ENCODE data around the gene ADRA1B.

The ADRA1B gene

DNA sequence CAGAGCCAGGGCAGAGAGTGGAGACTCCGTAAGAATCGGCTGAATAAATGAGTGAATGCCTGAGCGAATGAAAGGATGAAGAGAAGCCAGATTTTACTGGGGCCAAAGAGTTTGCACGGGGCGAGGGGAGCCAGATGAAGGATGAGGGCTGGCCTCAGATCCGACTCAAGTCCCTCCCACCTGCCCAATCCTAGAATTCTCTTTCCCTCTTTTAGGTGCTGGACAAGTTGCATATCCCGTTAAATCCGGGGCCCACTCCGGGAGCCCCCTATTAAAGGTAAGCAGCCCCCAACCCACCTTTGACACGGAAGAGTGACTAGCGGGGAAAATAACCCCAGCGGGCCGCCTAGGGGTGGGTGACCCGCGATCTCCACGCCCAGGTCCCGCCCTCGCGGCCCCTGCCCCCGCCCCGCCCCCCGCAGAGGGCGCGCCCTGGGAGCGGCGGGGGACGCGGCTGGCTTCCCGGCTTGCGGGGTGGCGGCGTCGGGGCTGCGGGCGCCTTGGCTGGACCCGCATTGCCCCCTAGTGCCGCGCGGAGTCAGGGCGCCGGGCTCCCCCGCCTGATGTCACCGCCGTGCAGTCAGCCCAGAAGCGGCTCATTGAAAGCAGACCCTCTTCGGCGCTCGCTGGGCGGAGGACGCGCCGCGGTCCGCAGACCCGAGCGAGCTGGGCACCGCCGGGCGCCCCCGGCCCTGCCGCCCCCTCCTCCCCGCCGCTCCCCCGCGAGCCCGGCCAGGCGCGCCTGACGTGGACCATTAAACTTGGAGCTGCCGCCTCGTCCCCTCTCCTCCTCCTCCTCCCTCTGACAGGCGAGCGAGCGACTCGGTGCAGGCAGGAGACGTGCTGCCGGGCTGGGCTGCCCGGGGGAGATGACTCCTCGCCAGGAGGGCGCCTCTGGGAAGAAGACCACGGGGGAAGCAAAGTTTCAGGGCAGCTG, at the start of gene ADRA1B:
TSS of gene ADRA1B (plus strand) at position 579 of the 937 bp plus-strand sequence. CDS start 424 bp downstream, outside the sequence.
- DNase-seq = peak; percentile 20

DNA sequence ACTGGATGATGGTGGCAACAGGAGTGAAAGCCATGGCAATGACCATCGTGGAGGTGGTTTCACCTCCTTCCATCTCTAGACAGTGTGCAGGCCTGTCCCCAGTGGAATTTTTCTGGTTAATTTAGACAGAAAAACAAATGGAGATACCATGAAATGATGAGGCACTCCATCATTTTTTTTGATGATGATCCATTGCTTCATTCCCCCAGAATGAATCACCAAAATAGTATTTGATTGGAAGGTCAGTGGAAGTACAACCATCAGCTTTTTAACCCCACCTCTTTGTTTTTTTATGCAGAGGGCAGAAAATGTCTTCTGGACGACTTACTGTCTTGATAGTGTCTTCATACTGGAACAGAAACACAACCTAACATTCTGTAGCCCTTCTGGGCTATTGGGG, 42.6 kb upstream of the ADRA1B start:
- DNase-seq = no peak

DNA sequence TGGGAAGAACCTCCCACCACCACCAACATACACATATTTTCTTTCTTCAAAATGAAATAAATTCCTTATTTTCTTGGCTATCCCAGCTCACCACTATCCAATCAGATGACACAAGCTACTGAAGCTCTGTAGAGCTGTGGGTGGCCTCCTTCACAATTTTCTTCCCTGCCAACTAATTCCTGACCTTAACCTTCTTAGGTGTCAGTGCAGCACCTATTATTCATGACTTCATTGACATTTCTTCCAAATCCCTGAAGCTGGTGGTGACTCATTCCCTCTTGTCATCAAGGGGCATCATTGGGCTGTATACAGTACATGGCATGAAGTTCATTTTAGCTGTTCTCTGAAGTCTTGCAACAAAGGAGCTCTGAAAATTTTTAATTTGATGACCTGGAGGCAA, 42.0 kb upstream of the ADRA1B start:
- no peak for DNase-seq

DNA sequence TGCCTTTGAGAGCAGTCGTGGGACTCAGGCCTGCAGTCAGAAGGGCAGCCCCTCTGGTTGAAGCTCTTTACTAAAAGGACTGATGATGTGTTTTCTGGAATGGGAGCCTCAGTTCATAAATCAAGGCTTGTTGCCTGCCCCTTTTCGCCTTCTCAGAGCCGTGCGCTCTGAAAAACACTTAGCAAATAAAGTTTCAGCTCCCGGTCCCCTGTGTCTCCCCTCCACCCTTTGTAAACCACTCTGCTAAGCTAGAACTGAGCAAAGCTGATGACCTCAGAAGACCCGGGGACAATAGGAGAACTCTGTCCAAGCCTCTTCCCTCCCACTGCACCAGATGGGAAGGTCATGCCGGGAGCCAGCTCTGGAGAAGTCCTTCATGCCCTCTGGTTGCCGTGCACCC, 39.3 kb upstream of the ADRA1B start:
- DNase-seq = no peak

DNA sequence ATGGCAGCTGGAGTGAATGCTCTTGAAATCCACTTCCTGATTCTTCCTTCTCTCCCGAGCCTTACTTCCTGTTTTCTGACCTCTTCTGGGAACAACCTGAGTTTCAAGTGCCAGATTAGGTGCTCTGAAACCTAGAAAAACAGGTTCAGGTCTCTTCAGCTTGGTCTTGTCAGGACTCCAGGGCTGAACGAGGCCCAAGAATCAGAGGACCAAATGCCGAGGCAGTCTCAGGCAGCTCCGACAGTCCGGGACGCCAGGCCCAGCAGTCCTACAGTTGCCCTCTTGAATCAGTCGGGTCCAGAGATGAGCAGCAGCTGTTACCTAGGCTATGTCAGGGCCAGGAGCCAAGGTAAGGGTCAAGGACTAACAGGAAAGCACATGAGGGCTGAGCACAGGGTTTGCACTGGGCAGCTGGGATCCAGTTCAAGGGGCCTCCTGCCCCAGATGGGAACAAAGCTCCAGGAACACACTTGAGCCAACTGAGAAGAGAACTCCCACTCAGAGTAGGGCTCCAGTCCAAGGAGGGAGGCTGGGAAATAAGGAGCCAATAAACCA, 38.3 kb upstream of the ADRA1B start:
- DNase-seq = no peak

DNA sequence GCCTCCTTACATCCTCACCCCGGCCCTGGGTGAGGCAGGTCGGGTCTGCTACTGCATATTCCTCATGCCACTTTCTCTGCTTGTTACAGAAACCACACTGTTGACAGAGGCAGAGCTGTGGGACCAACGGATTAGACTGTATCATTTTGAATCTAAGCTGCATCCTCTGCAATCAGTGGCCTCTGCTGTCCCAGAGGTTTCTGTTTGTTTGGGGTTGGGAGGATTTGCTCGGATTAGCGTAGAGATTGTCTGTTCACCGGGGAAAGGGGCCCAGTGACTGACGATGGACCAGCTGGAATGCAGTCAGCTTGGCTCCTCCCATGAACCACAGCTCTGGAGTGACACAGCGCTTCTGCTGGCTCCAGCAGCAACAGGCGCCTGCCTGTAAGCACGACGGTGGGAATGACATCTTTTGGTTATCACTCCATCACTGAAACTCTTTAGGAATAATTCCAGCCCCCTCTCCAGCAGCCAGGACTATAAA, 37.3 kb upstream of the ADRA1B start:
- DNase-seq = no peak

- no peak for DNase-seq
Observed at GRCh38 chr5:159880676-159881075, 35.6 kb upstream of the ADRA1B start.

DNA sequence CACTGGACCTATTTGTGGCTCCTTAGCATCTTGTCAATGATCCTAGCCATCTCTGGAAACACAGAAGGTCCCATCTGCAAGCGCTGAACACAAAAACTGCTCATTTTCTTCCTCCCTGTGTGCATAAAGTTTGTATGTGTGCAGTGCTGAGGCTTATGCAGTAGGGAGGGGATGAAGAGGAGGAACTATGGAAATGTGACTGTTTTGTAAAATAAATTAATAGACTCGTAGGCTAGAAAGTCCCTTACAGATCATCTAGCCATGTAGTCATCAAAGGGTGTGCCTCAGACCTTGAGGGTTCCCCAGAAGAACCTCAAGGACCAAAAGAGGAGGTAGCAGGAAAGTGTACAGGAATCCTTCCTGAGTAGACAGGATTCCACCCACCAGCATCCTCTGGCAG, 34.3 kb upstream of the ADRA1B start:
- DNase-seq = no peak

GRCh38 chr5:159883522-159883950, 32.7 kb upstream of the ADRA1B start:
- no peak for DNase-seq

DNA sequence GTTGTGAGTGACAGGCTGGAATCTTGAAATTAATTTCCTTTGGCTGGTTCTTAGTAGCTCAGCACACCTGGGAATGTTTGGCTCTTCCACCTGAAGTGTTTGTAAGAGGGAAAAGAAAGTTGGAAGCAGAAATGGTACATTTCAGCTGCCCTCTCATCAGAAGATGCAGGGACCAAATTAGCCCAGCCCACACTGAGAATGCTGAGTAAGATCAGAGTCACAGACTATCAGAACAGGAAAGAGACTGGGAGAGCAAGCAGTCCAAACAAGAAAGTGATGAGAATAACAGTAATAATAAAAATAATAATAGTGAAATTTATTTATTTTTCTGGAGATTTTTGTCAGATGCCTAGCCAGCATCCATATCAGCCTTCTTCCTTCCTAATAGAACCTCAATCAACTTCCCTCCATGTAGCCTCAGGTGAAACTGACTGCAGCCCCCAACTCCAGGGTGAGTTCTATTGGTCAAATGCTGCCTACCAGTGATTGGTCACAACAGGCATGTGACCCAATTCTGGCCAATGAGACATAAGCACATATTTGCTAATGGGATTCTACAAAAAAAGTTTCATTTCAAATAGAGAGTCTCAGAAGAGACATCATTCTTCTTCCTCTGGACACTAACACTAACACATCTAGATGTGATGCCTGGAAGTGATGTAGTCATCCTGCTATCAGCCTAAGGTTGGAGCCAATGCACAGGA, 31.2 kb upstream of the ADRA1B start:
- DNase-seq = no peak

DNA sequence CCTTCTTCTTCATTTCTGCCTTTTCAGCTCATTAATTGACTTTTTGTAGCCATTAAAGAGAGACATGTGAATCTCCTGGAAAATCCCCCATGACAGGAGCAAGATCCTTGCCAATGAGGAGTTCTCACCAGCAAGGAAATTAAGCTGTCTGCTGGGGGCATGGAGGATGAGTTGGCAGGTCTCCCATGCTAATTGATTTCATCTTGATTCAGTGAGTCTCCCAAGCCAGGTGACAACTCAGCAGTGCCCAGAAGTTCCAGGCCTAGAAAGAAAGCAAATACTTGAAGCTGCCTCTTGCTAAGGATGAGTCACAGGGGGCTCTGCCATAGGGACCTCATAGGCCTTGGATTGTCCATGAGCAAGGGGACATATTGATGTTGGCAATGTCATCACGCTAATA, 30.0 kb upstream of the ADRA1B start:
- DNase-seq = no peak

DNA sequence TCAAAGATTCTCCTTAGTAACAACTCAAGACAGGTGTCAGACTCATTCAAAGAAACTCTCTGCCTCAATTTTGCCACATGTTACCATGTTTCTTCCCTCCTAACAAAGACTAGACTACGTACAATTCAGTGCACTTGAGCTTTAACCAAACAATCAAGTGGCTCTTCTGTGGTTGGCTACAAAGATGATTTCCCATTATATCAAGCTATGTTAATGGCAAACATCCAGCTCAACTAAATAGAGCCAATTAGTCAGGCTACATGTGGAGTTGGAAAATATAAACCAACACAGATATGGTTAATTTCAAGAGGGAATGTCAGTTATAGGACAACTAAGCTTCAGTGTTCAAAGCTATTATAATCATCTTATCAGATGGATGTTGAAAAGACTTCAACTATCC, 29.2 kb upstream of the ADRA1B start:
- DNase-seq = no peak

DNA sequence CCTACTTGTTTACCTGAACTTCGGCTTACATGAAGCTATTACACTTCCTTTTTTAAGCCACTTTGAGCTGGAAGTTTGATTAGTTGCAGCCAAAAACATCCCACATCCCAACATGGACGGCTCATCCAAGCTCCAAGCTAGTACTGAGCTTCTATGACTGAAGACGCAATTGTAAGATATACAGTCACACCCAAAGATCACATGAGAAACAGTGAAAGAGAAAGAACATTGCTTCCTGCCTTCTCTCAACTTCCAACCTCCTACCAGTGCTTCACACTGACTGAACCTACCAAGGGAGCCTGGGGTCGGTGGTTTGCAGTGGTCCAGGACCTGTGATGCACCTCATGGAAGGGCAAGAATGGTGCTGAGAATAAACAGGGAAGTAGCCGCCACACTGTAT, 27.4 kb upstream of the ADRA1B start:
- no peak for DNase-seq

DNA sequence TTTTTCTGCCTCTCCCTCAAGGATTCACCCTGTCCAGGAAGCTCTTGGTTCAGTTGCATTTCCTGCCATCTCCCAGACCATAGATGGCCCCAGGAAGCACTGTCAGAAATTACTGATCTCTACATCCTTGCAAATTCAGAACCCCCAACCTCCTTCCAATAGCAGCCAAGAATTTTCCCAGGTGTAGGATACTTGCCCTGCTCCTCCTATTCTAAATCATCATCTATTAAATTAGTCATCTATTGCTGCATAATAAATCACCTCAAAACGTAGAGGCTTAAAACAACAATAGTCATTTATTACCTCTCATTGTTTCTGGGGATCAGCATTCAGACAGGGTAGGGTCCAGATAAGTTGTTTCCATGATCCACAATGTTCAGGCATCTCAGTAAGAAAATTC, 26.1 kb upstream of the ADRA1B start:
- no peak for DNase-seq

DNA sequence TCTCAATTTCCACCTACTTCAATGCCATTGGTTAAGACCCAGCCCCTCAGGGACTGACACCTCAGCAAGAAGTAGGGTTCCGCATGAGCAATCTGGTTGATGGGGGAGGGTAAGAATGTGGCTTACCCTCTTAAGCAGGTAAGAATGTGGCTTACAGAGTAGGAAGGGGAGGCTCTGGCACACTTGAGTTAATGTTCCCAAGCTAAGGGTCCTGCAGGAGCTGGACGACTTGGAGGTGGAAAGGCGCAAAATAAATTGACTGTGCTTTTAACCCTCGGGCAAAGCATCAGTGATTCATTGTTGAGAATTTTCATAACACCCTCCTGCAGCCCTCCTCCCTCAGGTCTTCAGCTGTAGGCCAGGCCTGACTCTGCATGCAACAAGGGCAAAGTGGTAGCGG, 24.9 kb upstream of the ADRA1B start:
- DNase-seq = no peak

GRCh38 chr5:159893040-159893695, 23.1 kb upstream of the ADRA1B start:
- no peak for DNase-seq

DNA sequence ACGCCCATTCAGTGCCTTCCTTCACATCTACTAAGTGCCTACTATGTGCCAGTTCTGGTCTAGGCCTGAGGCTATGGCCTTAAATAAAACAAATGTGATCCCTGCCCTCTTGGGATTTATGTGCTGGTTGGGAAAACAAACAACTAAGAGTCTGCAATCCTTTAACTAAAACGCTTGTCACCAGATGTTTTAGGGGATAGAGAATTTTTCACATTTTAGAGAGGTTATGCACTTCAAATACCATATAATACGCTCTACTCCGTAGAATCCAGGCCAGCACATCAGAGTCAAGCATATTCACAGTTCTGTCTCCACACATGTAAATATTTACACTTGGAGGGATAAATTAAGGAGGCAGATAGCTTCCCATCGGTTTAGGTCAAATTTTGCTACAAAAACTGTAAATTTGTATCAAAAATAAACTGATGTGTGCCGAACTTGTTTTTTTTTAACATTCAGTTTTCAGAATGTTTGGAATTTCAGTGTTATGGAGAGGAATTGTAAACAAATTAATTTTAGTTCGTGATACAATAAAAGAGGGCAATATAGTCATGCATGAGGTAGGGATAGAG, 22.0 kb upstream of the ADRA1B start:
- no peak for DNase-seq

GRCh38 chr5:159897786-159898393, 18.4 kb upstream of the ADRA1B start:
- DNase-seq = no peak

GRCh38 chr5:159899067-159900049, 16.9 kb upstream of the ADRA1B start:
- no peak for DNase-seq

GRCh38 chr5:159901308-159901707, 15.0 kb upstream of the ADRA1B start:
- no peak for DNase-seq

GRCh38 chr5:159901772-159902171, 14.5 kb upstream of the ADRA1B start:
- DNase-seq = no peak
